Skeletal muscle cell (primary cell): ENCODE results near the gene GPR142.

Experiments
- DNase-seq: peaks from one replicate; pipeline ENCODE4 v3.0.0-alpha.2; 2010; ENCODE audit warnings: low read depth
- H3K4me3 ChIP-seq: 2 replicates; pipeline ENCODE4 v1.5.1; 2011; ENCODE audit warnings: low read depth, mild to moderate bottlenecking, control low read depth, low read length, moderate library complexity

GPR142 gene, protein sequence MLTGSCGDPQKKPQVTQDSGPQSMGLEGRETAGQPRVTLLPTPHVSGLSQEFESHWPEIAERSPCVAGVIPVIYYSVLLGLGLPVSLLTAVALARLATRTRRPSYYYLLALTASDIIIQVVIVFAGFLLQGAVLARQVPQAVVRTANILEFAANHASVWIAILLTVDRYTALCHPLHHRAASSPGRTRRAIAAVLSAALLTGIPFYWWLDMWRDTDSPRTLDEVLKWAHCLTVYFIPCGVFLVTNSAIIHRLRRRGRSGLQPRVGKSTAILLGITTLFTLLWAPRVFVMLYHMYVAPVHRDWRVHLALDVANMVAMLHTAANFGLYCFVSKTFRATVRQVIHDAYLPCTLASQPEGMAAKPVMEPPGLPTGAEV

GRCh38 chr17:74367206-74367605, at the start of gene GPR142:
GPR142 (plus strand) TSS chr17:74367506; CDS start chr17:74369541, 2,035 bp downstream.
- H3K4me3 ChIP-seq = no peak within 1 kb of the TSS
- DNase-seq = no peak

- no peak for DNase-seq
- no peak overlapping the region for H3K4me3 ChIP-seq
Measured at GRCh38 chr17:74318391-74318790, 48.9 kb upstream of the GPR142 start.

GRCh38 chr17:74324521-74324920, 42.8 kb upstream of the GPR142 start:
- no peak for DNase-seq
- H3K4me3 ChIP-seq = no peak overlapping the region

DNA sequence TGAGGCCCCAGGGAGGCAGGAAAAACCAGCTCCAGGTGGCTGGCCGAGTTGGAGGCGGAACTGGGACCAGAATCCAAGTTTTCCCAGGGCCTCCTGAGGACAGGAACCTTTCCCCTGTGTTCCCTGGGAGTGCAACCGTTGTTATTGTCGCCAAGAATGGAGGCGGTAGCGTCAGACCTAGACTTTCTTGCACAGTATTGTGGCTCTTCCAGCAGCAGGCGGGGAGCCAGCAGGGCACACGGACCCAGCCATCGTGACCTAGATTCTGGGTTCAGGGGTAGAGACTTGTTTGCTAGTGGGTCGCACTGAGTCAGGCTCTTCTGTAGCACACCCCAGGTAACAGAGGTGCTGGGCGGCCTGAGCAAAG, 41.9 kb upstream of the GPR142 start:
- DNase-seq = no peak
- no peak overlapping the region for H3K4me3 ChIP-seq

- H3K4me3 ChIP-seq = no peak within 1 kb of the TSS
- no peak for DNase-seq
Measured at GRCh38 chr17:74325743-74326379, 41.4 kb upstream of the GPR142 start, which contains the start of gene KIF19. KIF19 (plus strand) TSS chr17:74326226; CDS start chr17:74326350, 124 bp downstream.

DNA sequence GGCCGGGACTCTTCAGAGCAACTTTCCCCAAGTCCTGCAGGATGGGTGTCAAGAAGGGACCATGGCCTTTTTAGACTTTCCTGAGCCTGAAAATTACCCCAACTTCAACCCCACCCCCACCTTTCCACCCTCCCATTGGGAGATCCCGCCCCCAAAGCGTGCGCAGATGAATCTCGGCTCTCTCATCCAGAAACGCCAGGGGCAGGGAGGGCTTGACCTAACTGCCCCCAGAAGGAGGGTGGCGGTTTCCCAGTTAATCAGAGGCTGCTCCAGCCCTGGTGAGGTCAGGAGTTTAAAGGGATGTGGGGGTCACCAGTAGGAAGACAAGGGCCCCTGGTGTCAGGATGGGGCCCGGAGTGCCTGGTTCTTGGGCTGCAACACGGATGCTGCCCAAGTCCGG, 40.8 kb upstream of the GPR142 start:
- H3K4me3 ChIP-seq = no peak overlapping the region
- DNase-seq = no peak

GRCh38 chr17:74328487-74328886, 38.8 kb upstream of the GPR142 start:
- no peak overlapping the region for H3K4me3 ChIP-seq
- DNase-seq = no peak

GRCh38 chr17:74329378-74329777, 37.9 kb upstream of the GPR142 start:
- no peak for DNase-seq
- H3K4me3 ChIP-seq = no peak overlapping the region

DNA sequence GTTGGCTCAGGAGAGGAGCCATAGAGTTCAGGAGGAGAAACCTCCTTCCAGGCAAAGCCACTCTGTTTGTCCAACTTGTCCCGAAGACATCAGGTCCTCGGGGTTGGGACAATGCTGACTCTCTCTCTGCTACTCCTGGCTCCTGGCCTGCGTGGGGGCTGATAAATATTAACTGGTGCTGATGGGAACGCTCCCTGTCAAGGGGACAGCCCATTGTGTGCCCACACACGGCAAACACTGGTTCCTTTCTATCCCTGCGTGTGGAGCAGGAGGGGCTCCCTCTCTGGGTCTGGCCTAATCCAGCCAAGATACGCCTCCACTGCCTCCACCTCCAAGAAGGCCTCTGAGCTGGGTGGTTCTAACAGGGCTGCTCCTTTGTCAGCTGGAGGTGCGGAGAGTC, 36.9 kb upstream of the GPR142 start:
- H3K4me3 ChIP-seq = no peak overlapping the region
- no peak for DNase-seq

DNA sequence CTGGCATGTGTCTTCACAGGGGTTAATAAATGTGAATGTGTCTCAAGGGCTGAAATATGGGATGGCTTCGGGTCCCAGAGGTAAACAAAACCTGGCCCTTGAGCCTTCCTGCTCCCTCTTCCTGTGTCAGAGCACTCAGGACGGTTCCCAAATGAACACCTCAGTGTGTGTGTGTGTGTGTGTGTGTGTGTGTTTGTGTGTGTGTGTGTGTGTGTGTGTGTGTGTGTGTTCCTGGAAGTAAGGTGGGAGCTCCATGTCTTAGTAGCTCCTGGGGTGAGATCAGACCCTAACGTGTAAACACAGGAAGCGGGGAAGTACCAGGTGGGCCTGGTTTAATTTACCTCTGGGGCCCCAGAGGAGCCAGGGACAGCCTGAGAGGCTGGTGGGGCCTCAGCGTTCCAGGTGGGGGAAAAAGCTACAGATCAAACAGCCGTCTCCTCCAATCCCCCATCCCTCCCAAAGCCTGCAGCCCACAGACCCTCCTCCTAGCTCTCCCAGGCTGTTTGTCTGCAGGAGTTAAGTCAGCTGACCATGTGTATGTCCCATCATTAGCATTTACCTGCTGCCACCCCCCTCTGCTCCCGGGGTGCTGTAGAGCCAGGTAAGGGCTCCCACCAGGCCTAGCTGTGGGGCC, 35.2 kb upstream of the GPR142 start:
- DNase-seq = no peak
- no peak overlapping the region for H3K4me3 ChIP-seq

GRCh38 chr17:74332763-74333283, 34.5 kb upstream of the GPR142 start:
- no peak for DNase-seq

GRCh38 chr17:74334393-74335039, 32.8 kb upstream of the GPR142 start:
- DNase-seq = no peak
- no peak overlapping the region for H3K4me3 ChIP-seq

More at GRCh38 chr17:74332763-74333283, 34.5 kb upstream of the GPR142 start:
- no peak overlapping the region for H3K4me3 ChIP-seq

DNA sequence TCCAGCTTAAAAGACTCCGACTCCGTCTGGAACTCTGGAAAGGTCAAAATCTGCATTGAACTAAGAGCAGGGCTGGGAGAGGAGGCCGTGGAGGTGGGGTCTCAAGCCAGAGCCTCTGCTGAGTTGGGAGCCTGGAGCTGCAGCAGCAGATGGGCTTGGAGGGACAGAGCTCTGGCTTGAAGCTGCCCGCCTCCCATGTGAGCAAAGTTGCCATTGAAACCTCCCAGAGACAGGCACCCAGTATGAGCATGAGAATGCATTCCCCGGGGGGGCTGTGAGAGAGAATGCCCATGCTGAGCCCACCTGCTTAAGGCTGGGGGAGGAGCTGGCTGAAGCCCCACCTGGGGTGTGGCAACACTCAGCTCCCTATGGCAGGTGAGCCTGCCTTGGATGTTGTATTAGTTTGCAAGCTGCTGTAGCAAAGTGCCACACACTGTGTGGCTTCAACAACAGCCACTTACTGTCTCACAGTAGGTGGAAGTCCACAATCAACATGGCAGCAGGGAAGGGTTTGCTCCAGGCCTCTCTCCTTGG, 31.7 kb upstream of the GPR142 start:
- DNase-seq = no peak
- no peak overlapping the region for H3K4me3 ChIP-seq

DNA sequence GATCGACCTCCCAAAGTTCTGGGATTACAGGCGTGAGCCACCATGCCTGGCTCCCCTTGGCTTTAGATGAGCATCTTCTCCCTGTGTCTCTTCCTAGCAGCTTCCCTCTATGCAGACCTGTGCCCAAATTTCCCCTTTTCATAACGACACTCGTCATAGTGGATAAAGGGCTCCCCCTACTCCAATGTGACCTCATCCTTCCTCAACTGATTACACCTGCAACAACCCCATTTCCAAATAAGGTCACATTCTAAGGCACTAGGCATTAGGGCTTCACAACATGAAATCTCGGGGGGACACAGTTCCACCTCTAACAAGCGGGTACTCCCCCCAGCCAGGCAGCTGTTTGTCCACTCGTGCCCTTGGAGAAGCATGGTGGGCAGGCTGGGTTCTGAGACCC, 31.0 kb upstream of the GPR142 start:
- DNase-seq = no peak
- no peak overlapping the region for H3K4me3 ChIP-seq

- no peak overlapping the region for H3K4me3 ChIP-seq
- no peak for DNase-seq
Measured at GRCh38 chr17:74337834-74338500, 29.3 kb upstream of the GPR142 start.

DNA sequence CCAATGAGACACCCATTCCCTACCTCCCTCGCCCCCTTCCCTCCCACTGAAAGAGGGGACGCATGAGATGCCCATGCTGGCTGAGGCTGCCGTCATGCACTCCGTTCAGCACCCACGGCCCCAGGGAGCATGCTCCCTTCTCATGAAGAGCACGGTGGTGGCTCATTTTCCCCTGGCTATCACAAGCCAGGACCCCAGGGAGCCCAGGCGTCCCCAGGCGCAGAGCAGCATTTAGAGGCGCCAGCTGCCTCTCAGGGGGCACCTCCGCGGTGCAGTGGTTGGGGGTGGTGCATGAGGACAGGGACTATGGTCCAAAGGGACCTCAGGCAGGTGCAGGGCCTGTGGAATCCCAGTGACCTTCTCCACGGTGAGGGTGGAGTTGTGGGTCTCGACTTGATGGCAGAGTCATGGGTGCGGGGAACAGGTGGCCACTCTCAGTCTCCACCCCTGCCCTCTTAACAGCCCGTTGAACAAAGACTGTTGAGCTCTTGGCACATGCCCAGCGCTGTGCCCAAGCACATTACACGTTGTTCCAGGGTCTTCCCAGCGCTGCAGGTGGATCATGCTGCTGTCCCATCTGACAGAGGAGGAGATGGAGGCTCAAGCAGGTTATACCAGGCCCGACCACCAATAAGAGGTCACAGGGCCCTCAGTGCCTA, 27.6 kb upstream of the GPR142 start:
- DNase-seq = no peak
- H3K4me3 ChIP-seq = no peak overlapping the region

GRCh38 chr17:74340470-74341023, 26.8 kb upstream of the GPR142 start:
- DNase-seq = no peak
- H3K4me3 ChIP-seq = no peak overlapping the region

GRCh38 chr17:74342224-74342623, 25.1 kb upstream of the GPR142 start:
- no peak for DNase-seq

More at GRCh38 chr17:74342224-74342623, 25.1 kb upstream of the GPR142 start:
- no peak overlapping the region for H3K4me3 ChIP-seq
